HCEC 1CT (cell line): ENCODE measurements around the gene DNTTIP2.
"Not testable (repeated sequence)": the region's sequence is repeated elsewhere in the genome, so short reads cannot be mapped to it uniquely, and the experiment has no call there.

Experiments used
- DNase-seq: peaks from one replicate; pipeline ENCODE4 v3.0.0-alpha.2; 2017

The DNTTIP2 gene

DNA sequence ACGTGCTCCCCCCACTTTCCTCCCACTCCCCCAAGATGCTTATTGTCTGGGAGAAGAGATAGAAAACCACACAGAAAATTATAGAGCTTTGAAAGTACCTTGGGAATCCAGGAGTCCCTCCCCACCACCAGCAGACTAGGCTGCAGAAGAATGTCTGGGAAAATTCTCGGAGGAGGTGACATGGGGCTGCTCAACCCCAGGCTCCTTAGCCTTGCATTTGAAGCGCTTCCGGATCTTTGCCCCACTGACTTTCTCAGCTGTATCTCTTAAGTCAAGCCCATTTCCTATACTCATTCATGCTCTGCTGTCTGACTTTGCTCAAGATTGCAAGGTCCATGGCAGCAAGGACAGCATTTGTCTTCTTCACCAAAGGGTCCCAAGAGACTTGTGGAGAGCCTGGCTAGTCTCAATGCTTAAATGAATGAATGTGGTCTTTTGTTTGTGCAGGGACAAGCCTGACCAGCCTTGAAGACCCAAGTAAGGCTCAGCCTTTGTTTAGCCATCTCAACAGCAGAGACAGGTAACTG lies 38.0 kb downstream of the DNTTIP2 start:
- DNase-seq = no peak

DNA sequence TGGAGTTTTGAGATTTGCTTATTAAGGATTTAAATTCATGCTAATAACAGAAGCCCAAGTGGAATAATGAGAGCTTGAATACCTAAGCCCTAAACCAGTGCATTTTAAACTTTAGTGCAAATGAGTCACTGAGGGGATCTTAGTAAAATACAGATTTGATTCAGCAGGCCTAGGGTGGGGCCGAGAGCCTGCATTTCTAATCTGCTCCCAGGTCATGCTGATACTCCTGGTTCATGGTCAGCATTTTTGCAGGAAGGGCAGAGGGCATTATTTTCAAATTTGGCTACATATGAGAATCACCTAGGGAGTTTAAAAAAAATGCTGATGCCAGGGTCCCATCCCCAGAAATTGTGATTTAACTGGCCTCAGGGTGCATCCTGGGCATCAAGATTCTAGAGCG lies 39.3 kb downstream of the DNTTIP2 start:
- DNase-seq = no peak

DNA sequence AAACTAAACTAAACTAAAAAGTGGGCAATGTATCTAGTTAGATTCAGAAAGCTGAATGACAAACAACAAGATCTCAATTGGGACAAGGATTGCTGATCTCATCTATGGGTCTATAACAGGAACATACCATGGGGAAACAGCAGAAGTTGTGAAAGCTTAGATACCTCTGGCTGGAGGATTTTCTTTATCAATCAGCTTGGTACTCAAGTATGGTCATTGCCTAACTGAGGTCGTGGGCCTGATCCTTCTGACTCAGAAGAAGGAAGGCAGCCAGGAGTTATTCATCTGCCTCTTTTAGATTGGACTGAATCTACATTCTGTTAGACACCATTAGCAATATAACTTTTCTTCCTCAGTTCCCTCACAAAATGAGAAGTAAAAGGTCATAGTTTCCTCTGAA lies 39.7 kb downstream of the DNTTIP2 start:
- DNase-seq = peak; percentile 86

DNA sequence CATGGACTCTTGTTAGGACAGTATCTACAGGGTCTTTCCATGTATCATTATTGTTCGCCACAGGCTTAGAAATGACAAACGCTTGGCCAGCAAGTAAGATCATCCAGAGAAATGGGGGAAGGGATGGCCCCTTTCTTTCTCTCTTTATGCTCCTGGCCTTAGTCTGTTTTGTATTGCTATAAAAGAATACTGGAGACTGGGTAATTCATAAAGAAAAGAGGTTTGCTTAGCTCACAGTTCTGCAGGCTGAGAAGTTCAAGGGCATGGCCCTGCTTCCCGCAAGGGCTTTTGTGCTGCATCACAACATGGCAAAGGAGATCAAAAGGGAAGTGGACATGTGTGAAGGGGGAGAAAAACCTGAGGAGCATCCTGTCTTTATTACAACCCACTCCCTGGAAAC lies 41.0 kb downstream of the DNTTIP2 start:
- no peak for DNase-seq

DNA sequence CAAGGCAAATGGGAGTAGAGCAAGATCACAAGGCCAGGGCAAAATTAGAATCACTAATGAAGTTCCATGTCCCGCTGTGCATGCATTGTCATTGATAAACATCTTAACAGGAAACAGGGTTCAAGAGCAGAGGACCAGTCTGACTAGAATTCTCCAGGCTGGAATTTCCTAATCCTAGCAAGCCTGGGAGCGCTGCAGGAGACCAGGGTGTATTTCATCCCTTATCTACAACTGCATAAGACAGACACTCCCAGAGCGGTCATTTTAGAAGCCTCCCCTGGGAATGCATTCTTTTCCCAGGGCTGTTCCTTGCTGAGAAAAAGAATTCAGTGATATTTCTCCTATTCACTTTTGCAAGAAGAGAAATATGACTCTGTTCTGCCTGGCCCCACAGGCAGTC lies 45.7 kb downstream of the DNTTIP2 start:
- not testable (repeated sequence) for DNase-seq

DNA sequence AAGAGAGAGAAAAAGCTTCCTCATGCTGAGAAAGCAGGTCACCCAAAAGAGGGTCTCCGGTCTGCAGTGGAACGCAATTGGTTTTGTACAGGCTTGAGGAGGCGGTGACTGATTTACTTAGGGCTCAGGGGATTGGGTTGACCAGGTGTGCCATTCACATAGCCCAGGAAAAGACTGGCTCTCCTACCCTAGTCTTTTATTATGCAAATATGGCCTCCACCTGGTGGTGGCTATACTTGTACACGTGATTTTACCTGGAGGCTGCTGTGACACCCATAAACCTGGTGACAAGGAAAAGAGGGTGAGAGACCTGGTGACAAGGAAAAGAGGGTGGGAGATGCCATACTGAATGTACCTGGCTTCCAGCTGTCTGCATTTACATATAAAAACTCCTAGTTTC lies 49.9 kb downstream of the DNTTIP2 start:
- DNase-seq = no peak

DNA sequence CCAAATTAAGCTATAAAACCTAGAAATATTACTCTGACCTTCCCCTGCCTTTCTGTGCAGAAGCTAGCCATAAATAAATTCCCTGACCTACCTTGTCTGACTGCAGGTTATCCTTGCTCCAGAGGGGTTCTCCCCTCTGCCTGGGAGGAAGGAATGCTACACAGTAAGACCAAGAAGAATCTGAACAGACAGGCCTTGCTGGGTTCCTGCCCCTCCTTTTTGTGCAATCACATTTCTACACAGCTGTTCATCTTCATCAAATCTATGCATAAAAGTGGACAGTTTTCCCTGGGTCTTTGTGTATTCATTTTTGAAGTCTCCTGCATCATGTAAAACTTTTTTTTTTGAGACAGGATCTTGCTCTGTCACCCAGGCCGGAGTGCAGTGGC lies 50.6 kb downstream of the DNTTIP2 start:
- no peak for DNase-seq

DNA sequence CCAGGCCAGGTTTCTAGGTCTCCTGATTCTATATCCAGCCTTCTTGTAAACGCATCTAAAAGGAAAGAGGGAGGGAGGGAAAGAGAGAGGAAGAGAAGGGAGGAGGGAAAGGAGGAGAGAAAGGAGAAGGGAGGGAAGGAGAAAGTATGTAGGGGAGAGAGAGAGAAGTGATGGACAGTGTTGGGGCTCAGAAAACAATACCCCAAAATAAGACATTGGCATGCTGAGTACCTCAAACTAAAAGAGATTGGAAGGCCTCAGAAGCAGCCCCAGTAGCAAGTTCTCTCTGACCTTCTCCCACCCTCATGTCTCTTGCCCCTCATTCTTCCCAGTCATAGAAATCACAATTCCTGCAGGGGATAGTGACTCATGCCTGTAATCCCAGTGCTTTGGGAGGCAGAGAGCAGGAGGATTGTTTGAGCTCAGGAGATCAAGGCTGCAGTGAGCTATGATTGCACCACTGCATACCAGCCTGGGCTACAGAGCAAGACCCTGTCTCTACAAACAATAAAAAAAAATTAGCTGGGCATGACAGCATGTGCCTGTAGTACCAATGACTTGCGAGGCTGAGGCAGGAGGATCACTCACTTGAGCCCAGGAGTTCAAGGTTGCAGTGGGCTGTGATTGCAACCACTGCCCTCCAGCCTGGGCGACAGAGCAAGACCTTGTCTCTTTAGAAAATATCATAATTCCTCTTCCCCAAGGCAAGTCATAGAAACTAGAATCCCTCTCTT lies 51.2 kb downstream of the DNTTIP2 start:
- DNase-seq = peak; percentile 31

DNA sequence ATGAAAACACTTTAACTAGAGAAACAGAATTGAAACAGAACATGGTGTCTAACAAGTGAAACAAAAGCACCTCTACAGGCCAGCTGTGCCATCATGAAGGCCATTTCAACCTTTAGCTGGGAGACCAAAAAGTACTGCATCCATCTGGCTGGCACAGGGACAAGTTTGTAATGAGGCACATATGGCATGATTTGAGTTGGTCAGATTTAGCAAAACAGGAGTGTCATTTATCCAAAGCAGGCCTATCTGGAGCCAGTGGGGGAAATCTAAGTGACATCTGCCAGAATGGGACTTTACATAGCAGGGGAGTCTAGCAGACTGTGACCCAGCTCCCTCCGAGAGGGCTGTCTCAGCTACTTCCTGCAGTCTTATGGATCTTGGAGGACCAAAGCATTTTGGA lies 51.9 kb downstream of the DNTTIP2 start:
- DNase-seq = no peak

DNA sequence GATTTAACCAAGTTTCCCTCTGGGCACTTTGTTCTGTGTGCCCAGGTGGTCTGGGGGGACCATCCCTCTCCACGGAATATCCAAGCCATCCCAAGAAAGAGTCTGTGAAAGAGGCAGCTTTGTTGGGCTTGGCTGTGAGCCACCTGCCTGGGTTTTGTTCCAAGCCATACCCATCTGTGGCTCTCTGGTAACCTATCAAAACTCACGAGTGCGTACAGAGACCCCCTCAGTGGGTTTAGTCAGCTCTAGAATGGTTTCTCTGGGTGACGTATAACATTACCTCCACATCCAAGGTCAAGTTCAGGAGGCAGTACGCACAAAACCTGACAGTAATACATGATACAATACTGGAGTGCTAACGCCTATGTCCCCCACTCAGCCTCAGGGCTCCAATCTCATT lies 54.2 kb downstream of the DNTTIP2 start:
- DNase-seq = no peak

DNA sequence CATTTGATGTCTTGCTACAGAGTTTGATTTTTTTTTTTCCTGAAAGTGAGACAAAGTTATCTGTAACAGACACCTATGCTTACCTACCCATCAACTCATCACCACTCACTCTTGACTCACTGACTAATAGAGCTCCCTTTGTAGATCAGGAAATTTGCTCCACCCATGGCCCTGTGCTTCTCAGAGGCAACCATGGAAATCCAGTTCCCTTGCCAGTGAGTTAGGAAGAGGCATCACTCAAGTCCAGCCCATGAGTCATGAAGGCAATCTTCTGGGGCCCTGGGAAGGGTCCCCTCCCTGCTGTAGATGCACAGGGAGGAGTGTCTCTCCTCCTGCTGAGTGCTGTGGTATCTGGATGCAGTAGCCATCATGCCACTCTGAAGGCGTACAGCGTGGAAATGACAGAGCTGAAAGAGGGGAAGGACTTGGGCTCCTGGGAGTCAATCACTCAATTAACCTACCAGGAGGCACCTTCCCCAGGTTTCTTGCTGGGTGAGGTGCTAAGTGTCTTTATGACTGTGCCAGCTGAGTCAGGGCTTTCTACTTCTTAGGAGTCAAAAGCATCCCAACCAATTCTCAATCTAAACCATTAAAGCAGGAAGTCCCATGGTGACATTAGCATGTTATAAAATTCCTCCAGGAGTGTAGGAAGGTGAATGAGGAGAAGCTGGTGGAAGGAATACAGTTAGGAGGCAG lies 56.1 kb downstream of the DNTTIP2 start:
- no peak for DNase-seq

DNA sequence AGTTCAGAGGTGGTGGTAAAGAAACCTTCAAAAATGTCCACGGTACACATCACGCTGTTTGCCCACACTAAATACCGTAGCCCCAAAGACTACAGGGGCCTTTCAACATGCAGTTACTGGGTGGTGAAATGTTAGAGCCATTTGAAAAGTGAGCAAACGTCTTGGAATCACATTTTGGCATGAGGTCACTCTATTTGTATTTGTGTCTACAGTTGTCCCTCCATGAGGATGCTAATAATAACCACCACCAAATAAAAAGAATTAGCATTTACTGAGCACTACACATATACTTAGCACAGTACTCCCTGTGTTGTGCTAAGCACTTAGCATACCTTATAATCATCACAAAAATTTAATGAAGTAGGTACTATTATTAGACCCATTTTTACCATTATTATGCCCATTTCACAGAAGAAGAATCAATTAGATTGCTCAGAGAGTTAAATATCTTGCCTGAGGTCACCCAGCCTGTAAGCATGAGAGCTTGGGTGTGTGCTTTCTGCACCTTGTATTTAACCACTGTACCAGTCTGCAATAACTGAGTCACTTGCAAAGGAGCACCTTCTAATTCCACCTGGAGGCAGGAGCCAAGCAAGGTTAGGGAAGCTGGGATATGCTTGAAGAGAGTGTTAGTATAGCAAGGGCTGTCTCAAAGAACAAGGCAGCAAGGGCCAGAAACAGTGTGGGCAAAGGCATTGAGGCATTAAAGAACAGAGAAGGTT lies 57.4 kb downstream of the DNTTIP2 start:
- DNase-seq = no peak

DNA sequence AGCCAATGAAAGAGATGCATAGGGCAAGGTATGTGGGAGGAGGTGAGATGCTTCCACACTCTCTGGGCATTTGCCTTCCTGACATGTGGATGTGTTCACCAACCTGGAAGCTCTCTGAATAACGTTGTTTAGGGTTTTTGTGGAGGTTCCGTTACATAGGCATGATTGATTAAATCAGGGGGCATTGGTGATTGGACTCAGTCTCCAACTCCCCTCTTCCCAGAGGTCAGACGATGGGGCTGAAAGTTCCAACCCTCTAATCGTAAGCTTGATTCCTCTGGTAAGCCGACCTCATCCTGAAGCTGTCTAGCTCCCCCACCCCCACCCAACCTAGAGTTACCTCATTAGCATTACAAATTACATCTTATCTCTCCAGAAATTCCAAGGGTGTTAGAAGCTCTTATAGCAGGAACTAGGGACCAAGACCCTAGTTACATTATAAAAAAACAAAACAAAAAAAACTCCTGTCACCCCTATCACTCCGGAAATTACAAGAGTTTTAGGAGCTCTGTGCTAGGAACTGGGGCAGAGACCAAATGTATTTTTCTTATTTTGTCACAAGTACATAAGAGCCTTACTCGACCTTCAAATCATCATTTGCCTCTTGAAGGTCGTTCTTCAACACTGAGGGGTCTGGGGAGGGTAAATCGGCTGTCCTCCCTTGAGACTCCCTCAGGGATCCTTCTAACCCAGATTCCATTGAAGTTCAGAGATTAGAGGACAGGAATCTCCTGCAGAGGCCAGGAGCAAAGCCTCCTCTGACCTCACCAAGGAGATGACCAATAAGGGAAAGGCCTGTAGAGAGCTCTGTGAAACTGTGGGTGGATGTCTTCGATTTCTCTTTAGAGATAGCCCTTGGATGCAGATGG lies 58.2 kb downstream of the DNTTIP2 start:
- DNase-seq = no peak

DNA sequence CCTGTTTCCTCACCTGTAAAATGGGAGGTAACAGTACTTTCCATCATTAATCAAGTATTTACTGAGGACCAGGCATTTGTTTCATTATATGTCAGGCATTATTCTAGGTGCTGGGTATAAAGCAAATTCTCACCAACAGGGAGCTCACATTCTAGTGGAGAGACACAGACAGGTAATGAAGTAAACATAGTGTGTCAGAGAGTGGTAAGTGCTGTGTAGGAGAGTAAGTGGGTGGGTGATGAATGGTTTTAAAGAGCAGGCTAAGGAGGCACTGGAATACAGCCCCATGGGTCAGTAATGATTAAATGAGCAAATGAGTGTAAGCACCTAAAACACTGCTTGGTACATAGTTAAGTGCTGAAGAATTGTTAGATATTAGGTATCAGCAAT lies 60.4 kb downstream of the DNTTIP2 start:
- no peak for DNase-seq

DNA sequence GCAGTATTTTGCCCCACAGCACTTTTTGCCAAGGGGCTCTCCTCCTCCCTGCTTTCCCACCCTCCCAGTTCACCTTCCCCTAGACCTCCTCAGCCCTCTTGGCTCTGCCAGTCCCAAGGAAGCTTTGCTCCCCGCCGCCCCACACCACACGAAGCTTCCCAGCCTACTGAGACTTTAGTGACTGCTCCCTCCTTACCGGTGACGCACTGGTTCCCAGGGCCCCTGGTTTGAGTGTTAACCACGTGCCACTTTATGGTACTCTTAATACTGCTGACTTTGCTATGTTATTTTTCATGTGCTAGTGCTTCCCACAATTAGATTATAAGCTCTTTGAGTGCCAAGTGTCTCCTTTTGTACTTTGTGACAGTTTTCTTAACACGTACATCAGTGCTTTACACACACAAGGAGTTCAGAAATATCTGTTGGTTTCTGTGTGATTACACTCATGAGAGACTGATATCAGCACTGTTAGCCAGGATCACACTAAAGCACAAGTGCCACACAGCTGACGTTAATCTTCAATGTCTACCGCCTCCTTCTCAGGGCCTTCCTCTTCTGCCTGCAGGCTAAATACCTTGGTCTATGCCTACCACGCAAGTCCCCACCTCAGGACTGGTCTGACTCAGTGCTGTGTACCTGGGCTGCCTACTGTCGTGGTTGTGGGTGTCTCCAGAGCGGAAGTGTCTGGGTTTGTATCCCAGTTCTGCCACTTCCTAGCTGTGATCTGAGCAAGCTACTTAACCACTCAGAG lies 61.0 kb downstream of the DNTTIP2 start:
- DNase-seq = no peak

DNA sequence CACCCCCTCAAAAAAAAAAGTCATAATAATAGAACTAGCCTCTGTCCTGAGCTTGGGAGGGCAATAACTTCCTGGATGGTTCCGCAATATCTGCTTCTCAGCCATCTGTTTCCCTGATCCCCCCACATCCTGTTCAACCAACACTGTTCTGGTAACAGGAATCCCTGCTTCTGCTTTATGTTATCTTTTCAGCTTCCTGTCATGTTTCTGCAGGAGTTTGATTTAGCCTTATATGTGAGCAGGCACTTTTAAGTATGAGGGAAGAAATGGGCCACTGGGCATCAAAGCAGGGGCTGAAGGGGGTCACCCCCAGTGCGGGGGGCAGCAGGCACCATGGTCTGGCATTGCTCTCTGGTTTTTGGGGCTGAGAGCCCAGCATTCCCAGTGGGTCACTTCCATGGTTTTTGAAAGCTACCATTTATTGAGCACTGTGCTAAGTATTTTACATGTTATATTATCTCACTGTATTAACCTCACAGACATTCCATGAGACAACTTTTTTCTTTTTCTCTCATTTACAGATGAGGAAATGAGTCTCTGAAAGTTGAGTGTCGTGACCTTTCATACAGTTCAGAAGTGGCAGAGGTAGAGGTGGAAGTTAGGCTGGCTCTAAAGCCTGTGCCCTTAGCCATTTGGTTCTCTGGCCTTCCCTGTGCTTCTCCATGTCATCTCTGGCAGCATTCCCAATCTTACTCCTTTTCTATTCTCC lies 61.9 kb downstream of the DNTTIP2 start:
- peak; percentile 81 for DNase-seq
